Esophagus squamous epithelium (tissue), 5 donors: ENCODE results near the gene REV3L. TPM values are rescaled to one million over a fixed set of nuclear protein-coding genes. Genes with fewer than 3 reads are reported as not detected.

Source experiments
- DNase-seq: peaks from one replicate; lab custom pipeline; 2025; lab: John Stamatoyannopoulos, UW
- H3K27ac ChIP-seq, 4 donors: fragments of 200-600 bp; sonication (generic); one replicate each; pipeline ENCODE4 v1.5.1; 2016 to 2019; ENCODE audit warnings: mild to moderate bottlenecking in 1 of 4
- H3K27me3 ChIP-seq, 4 donors: fragments of 200-600 bp; sonication (generic); 1 replicate in 3 of 4; 2 replicates in 1 of 4; pipeline versions ENCODE4 v1.5.1 to v1.6.0; 2017 to 2021; ENCODE audit warnings: antibody characterized with exemption in 1 of 4
- H3K36me3 ChIP-seq, 3 donors: fragments of 200-600 bp; sonication (generic); one replicate each; pipeline ENCODE4 v1.5.1; 2016 to 2019
- H3K4me1 ChIP-seq, 3 donors: fragments of 200-600 bp; sonication (generic); one replicate each; pipeline ENCODE4 v1.5.1; 2017 to 2019
- H3K4me3 ChIP-seq, 4 donors: fragments of 200-600 bp; sonication (generic); 1 replicate in 3 of 4; 2 replicates in 1 of 4; pipeline ENCODE4 v1.5.1; 2016 to 2019; ENCODE audit warnings: mild to moderate bottlenecking in 2 of 4, moderate library complexity in 1 of 4
- H3K9me3 ChIP-seq, 3 donors: fragments of 200-600 bp; sonication (generic); one replicate each; pipeline ENCODE4 v1.5.1; 2016 to 2019
- CTCF ChIP-seq, 6 experiments: fragments of 450-650 bp in 4 of 6; fragments of 200-600 bp in 2 of 6; sonication (generic) in 2 of 6; IDR thresholded peaks; one replicate each; pipeline ENCODE4 v1.5.1; 2016 to 2019; ENCODE audit warnings: antibody characterized with exemption in 6 of 6, mild to moderate bottlenecking in 4 of 6, moderate library complexity in 4 of 6
- POLR2A ChIP-seq, 4 donors: fragments of 450-650 bp; IDR thresholded peaks; one replicate each; pipeline ENCODE4 v1.6.1; 2017; ENCODE audit warnings: antibody characterized with exemption in 4 of 4, mild to moderate bottlenecking in 4 of 4, moderate library complexity in 3 of 4
- WGBS, 2 donors: methylation state at CpG; one replicate each; pipeline ENCODE4 v1.1.5; 2018; 5-methylcytosine and 5-hydroxymethylcytosine counted together
- intact Hi-C: fragments of 100-400 bp; cut with DNase I; formaldehyde crosslinking; loops from one replicate; pipeline ENCODE4 v1.15.0; 2022
- total RNA-seq, 4 donors: library from RNA; depleted of rRNA; stranded (reverse); fragments of >200 nt; gene quantifications; one replicate each; pipeline ENCODE4 v1.1.0, GENCODE V29; 2016
- donor health status: DM: yes; HTN: yes; CAD: no.

REV3L gene
- total RNA-seq, 4 donors from 2014 or later: 7.0 to 47.1 (median 18.8) TPM

GRCh38 chr6:111474771-111475170 lies 8.2 kb downstream of the REV3L start:
- intact Hi-C loops: no loop called here
- no peaks in the 10 kb centered on the region for H3K36me3 ChIP-seq
- H3K27me3 ChIP-seq: no peaks in the 10 kb centered on the region
- H3K27ac ChIP-seq: no peak overlapping the region
- DNase-seq: no peak
- 76 to 78% methylated on average over 2 of the region's 2 CpGs for WGBS, 2 donors
- no peaks in the 10 kb centered on the region for H3K9me3 ChIP-seq
- H3K4me1 ChIP-seq: peaks cover 7 to 49% (median 12%) of the 10 kb centered on the region in 3 donors
- TF ChIP-seq POLR2A (IDR thresholded peaks at IDR 0.05) (no peak), CTCF (IDR thresholded peaks at IDR 0.05) (no peak)
- H3K4me3 ChIP-seq: no peak overlapping the region

GRCh38 chr6:111474106-111474505 lies 8.9 kb downstream of the REV3L start:
- no peak for DNase-seq
- intact Hi-C loops: no loop called here
- Histone ChIP-seq H3K27ac (no peak overlapping the region), H3K4me1 (peaks cover 7 to 49% (median 15%) of the 10 kb centered on the region in 3 donors), H3K9me3 (no peaks in the 10 kb centered on the region), H3K36me3 (no peaks in the 10 kb centered on the region), H3K27me3 (no peaks in the 10 kb centered on the region), H3K4me3 (no peak overlapping the region)
- 73 to 75% methylated on average over 4 of the region's 4 CpGs for WGBS, 2 donors
- no peak for TF ChIP-seq CTCF (IDR thresholded peaks at IDR 0.05)
- TF ChIP-seq POLR2A (IDR thresholded peaks at IDR 0.05): no peak

GRCh38 chr6:111472933-111473435 lies 10.0 kb downstream of the REV3L start:
- TF ChIP-seq CTCF (IDR thresholded peaks at IDR 0.05) (no peak), POLR2A (IDR thresholded peaks at IDR 0.05) (no peak)
- DNase-seq: no peak
- 91 to 93% methylated on average over 2 of the region's 2 CpGs for WGBS, 2 donors
- H3K4me1 ChIP-seq: peaks cover 7 to 47% (median 15%) of the 10 kb centered on the region in 3 donors
- no peak overlapping the region for H3K27ac ChIP-seq
- H3K36me3 ChIP-seq: no peaks in the 10 kb centered on the region
- no peaks in the 10 kb centered on the region for H3K9me3 ChIP-seq
- intact Hi-C loops: no loop called here
- H3K4me3 ChIP-seq: no peak overlapping the region
- no peaks in the 10 kb centered on the region for H3K27me3 ChIP-seq

DNA sequence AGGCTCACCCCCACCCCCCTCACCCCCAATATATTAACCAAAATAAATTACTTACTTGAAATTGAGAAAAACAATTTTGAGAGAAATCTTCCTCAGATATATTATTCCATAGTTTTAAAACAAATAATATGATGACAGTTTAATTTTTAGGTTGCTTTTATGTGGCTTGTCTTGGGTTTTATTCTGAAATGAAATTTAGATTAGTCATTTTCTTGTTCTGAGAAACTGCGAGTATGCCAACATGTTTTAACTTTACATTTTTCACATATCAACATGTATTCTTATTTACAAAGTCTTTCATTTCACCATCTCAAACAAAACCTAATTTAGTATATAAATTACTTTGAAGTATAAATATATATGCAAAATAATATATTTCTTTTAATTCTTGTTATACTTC lies 11.1 kb downstream of the REV3L start:
- WGBS, 2 donors: 59 to 71% methylated on average over 1 of the region's 1 CpG
- H3K36me3 ChIP-seq: no peaks in the 10 kb centered on the region
- DNase-seq: no peak
- H3K4me1 ChIP-seq: peaks cover 0 to 37% (median 9%) of the 10 kb centered on the region in 3 donors
- H3K9me3 ChIP-seq: no peaks in the 10 kb centered on the region
- no peak overlapping the region for H3K27ac ChIP-seq
- H3K27me3 ChIP-seq: no peaks in the 10 kb centered on the region
- H3K4me3 ChIP-seq: no peak overlapping the region
- no peak for TF ChIP-seq POLR2A (IDR thresholded peaks at IDR 0.05)
- no peak for TF ChIP-seq CTCF (IDR thresholded peaks at IDR 0.05)
- intact Hi-C loops: no loop called here

DNA sequence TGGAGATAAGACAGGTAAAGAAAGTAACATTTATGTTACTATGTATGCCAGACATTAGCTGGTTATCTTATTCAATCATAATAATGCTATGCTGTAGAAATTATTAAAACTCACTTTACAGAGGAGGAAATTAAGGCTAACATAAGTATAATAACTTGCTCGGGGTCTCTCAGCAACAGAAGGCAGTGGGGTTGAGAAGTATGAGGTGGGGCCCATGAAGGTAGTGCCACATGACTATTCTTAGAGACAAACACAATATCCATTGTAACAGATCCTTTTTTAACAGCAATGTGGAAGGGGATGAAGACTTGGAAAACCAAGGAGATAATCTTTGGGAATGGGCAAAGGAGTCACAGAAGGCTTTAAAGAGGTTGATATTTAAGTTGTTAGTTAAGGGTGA lies 11.5 kb downstream of the REV3L start:
- H3K27ac ChIP-seq: no peak overlapping the region
- WGBS, 2 donors: 29 to 30% methylated on average over 1 of the region's 1 CpG
- TF ChIP-seq POLR2A (IDR thresholded peaks at IDR 0.05) (no peak), CTCF (IDR thresholded peaks at IDR 0.05) (no peak)
- no peak for DNase-seq
- H3K9me3 ChIP-seq: no peaks in the 10 kb centered on the region
- no peak overlapping the region for H3K4me3 ChIP-seq
- intact Hi-C loops: no loop called here
- H3K4me1 ChIP-seq: peaks cover 0 to 37% (median 9%) of the 10 kb centered on the region in 3 donors
- H3K36me3 ChIP-seq: peaks cover 0 to under 1% (median 0%) of the 10 kb centered on the region in 3 donors
- no peaks in the 10 kb centered on the region for H3K27me3 ChIP-seq
